Activated CD4-positive, alpha-beta T cell treated with anti-CD3 and anti-CD28 coated beads, Interleukin-2, amount 50 U/mL, for 4 hours (primary cell): Measurements from ENCODE around the gene GABRA5.

ENCODE experiments used
- DNase-seq, 2 experiments: peaks; one replicate each; pipeline ENCODE4 v3.0.0-alpha.2; 2020

The GABRA5 gene

GRCh38 chr15:26934848-26935247 lies 68.0 kb downstream of the GABRA5 start:
- no peak for DNase-seq

- no peak for DNase-seq
These were observed 68.5 kb downstream of the GABRA5 start for GRCh38 chr15:26935322-26935721.

- DNase-seq = no peak
These were observed 69.6 kb downstream of the GABRA5 start for GRCh38 chr15:26936502-26936901.

GRCh38 chr15:26937134-26937533 lies 70.3 kb downstream of the GABRA5 start:
- DNase-seq = no peak

GRCh38 chr15:26939398-26939797 lies 72.5 kb downstream of the GABRA5 start:
- DNase-seq = no peak

- DNase-seq = no peak
These were observed 74.6 kb downstream of the GABRA5 start for GRCh38 chr15:26941489-26941888.

GRCh38 chr15:26943866-26944265 lies 77.0 kb downstream of the GABRA5 start:
- no peak for DNase-seq

- DNase-seq = no peak
These were observed 78.2 kb downstream of the GABRA5 start for GRCh38 chr15:26945046-26945445.

- no peak for DNase-seq
These were observed 83.1 kb downstream of the GABRA5 start for GRCh38 chr15:26950001-26950400.

- DNase-seq = no peak
These were observed 87.5 kb downstream of the GABRA5 start for GRCh38 chr15:26954403-26954802.

- DNase-seq = no peak
These were observed 100.9 kb downstream of the GABRA5 start for GRCh38 chr15:26967719-26968269.

GRCh38 chr15:26968806-26969205 lies 101.9 kb downstream of the GABRA5 start:
- no peak for DNase-seq

- DNase-seq = no peak
These were observed 103.9 kb downstream of the GABRA5 start, which contains the start of gene GABRG3 for GRCh38 chr15:26970712-26971210. Gene GABRG3 (plus strand): TSS chr15:26971181.

GRCh38 chr15:26971271-26972018 lies 104.6 kb downstream of the GABRA5 start:
- no peak for DNase-seq

GRCh38 chr15:26972636-26973035 lies 105.8 kb downstream of the GABRA5 start:
- DNase-seq = no peak

- no peak for DNase-seq
These were observed 107.4 kb downstream of the GABRA5 start for GRCh38 chr15:26974120-26974780.

- no peak for DNase-seq
These were observed 114.6 kb downstream of the GABRA5 start for GRCh38 chr15:26981492-26981891.

- DNase-seq = no peak
These were observed 117.0 kb downstream of the GABRA5 start for GRCh38 chr15:26983822-26984221.

- no peak for DNase-seq
These were observed 118.2 kb downstream of the GABRA5 start for GRCh38 chr15:26985050-26985449.

- no peak for DNase-seq
These were observed 129.4 kb downstream of the GABRA5 start for GRCh38 chr15:26996250-26996649.
